ENCODE measurements around the gene RDX.

RDX gene

DNA sequence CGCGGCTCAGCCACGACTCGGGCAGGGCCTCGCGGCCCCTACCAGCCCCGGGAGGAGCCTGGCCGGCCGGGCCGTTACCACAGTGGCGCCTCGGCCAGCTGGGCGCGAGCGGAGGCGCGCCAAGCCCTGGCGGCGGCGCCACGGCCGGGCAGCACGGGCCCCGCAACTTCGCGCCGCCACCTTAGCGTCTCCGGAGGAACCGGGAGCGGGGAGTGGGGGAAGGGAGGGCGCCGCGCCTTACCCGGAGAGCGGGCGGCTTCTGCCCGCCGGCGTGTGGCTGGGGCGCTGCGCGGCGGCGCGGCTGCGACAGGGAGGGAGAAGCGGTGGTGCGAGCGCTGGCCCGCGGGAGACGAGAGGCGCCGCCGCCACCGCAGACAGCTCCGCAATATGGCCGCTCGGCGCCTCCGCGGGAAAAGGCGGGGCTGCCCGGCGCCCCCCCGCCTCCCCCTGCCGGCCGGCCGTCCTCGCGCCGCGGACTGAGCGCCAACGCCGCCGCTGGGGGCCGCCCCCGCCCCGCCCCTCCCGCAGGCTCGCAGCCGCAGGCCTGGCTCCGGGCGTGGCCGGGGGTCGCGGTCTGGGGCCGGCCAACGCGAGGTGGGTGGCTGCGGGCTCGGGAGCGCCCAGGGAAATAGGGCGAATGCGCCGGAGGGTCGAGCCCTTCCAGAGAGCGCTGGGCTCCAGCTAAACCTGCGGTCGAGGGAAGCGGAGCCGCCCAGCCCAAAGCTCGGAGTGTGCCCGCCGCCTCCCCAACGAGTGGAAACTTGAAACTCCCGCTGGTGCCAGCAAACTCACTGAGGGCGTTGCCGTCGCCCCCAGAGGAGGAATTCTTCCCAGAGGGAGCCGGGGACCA lies at the start of gene RDX:
Gene RDX, minus strand, starts transcription at position 389 of the 850 bp plus-strand sequence. CDS start 16,922 bp downstream, outside the sequence.
- H3K27ac ChIP-seq: peak within 1 kb of the TSS; percentile 80
- TF ChIP-seq, protein P1, sequence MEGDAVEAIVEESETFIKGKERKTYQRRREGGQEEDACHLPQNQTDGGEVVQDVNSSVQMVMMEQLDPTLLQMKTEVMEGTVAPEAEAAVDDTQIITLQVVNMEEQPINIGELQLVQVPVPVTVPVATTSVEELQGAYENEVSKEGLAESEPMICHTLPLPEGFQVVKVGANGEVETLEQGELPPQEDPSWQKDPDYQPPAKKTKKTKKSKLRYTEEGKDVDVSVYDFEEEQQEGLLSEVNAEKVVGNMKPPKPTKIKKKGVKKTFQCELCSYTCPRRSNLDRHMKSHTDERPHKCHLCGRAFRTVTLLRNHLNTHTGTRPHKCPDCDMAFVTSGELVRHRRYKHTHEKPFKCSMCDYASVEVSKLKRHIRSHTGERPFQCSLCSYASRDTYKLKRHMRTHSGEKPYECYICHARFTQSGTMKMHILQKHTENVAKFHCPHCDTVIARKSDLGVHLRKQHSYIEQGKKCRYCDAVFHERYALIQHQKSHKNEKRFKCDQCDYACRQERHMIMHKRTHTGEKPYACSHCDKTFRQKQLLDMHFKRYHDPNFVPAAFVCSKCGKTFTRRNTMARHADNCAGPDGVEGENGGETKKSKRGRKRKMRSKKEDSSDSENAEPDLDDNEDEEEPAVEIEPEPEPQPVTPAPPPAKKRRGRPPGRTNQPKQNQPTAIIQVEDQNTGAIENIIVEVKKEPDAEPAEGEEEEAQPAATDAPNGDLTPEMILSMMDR (IDR thresholded peaks at IDR 0.05): peak; percentile 37
- no peak for TF ChIP-seq ZFX (IDR thresholded peaks at IDR 0.05; ENCODE audit: borderline replicate concordance)

DNA sequence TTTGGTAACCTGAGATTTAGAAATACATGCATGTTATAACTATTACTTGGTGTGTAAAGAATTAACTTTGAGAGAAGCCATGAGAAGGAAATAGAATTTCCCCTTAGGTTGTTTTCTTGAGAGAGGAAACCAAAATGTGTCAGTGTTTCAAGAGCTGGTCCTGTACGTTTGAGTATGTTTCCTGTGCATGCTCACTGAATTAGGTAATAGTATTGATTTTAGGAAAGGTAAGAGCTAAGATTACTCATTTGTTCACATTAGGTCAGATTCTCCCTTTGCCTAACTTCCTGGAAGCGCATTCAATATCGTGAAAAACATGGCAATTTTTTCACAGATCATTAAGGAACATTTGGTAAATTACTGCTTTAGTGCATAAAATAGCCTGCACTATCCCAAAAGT lies 49.3 kb upstream of the RDX start:
- H3K27ac ChIP-seq: no peak overlapping the region

GRCh38 chr11:110340436-110340835 lies 44.0 kb upstream of the RDX start:
- H3K27ac ChIP-seq: no peak overlapping the region
- no peak for TF ChIP-seq ZFX (IDR thresholded peaks at IDR 0.05; ENCODE audit: borderline replicate concordance)
- TF ChIP-seq, protein P1 (IDR thresholded peaks at IDR 0.05): no peak

More for the DNA sequence above, 49.3 kb upstream of the RDX start:
- TF ChIP-seq, protein P1 (IDR thresholded peaks at IDR 0.05): no peak
- TF ChIP-seq ZFX (IDR thresholded peaks at IDR 0.05; ENCODE audit: borderline replicate concordance): no peak

GRCh38 chr11:110339456-110340250 lies 43.2 kb upstream of the RDX start:
- TF ChIP-seq ZFX (IDR thresholded peaks at IDR 0.05; ENCODE audit: borderline replicate concordance): no peak
- TF ChIP-seq, protein P1 (IDR thresholded peaks at IDR 0.05): no peak
- no peak overlapping the region for H3K27ac ChIP-seq

DNA sequence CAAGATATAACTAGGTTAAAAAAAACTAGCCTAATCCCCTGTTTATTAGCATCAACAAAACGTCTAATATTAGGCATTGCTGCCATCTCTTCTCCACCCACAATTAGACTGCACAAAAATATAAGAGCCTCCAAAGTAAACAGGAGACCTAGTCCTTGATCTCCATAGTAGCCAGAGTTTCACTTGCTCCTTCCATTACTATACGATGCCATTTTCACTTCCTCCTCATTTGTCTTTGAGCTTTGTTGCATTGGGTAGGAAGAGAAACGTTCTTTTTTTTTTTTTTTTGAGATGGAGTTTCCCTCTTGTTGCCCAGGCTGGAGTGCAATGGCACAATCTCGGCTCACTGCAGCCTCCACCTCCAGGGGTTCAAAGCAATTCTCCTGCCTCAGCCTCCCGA lies 42.3 kb upstream of the RDX start:
- no peak for TF ChIP-seq ZFX (IDR thresholded peaks at IDR 0.05; ENCODE audit: borderline replicate concordance)
- TF ChIP-seq, protein P1 (IDR thresholded peaks at IDR 0.05): no peak
- no peak overlapping the region for H3K27ac ChIP-seq

DNA sequence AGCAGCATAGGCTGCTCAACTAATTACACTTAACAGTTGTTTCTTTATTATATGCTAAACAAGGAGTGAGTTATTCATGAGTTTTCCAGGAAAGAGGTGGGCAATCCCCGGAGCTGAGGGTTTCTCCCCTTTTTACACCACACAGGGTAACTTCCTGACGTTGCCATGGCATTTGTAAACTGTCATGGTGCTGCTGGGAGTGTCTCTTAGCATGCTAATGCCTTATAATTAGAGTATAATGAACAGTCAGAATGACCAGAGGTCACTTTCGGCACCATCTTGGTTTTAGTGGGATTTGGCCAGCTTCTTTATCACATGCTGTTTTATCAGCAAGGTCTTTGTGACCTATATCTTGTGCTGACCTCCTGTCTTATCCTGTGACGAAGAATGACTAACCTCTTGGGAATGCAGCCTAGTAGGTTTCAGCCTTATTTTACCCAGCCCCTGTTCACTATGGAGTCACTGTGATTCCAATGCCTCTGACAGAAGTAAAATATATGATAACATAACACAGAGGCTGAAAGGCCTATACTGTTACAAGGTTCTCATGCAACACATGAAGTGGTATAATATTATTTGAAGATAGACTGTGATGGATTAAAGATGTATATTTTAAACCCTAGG lies 41.3 kb upstream of the RDX start:
- no peak overlapping the region for H3K27ac ChIP-seq
- TF ChIP-seq, protein P1 (IDR thresholded peaks at IDR 0.05): no peak
- TF ChIP-seq ZFX (IDR thresholded peaks at IDR 0.05; ENCODE audit: borderline replicate concordance): no peak
